Endometrium (tissue), 2 donors: Measurements from ENCODE around the gene PRTG.
"Not testable (repeated sequence)": the region's sequence is repeated elsewhere in the genome, so short reads cannot be mapped to it uniquely, and the experiment has no call there.

ENCODE experiments used
- FAIRE-seq: peaks from 2 replicates; lab custom pipeline; 2012; peaks lifted over from hg19 to GRCh38; lab: Jason Lieb, UNC
- donor health status: control.
- donor health status: control.

The PRTG gene

GRCh38 chr15:55632434-55632833 is 110.5 kb downstream of the PRTG start:
- no peak for FAIRE-seq

GRCh38 chr15:55630858-55631257 is 112.1 kb downstream of the PRTG start:
- FAIRE-seq, result no peak

- no peak for FAIRE-seq
These were observed 114.6 kb downstream of the PRTG start for GRCh38 chr15:55628369-55628730.

- FAIRE-seq, result no peak
These were observed 115.1 kb downstream of the PRTG start for GRCh38 chr15:55627730-55628368.

GRCh38 chr15:55619783-55620182 is 123.2 kb downstream of the PRTG start:
- no peak for FAIRE-seq

- FAIRE-seq, result no peak
These were observed 124.6 kb downstream of the PRTG start for GRCh38 chr15:55618387-55618786.

GRCh38 chr15:55615445-55615844 is 127.5 kb downstream of the PRTG start:
- no peak for FAIRE-seq

GRCh38 chr15:55613727-55614126 is 129.2 kb downstream of the PRTG start:
- no peak for FAIRE-seq

- FAIRE-seq, result no peak
These were observed 136.7 kb downstream of the PRTG start for GRCh38 chr15:55606214-55606613.

GRCh38 chr15:55601374-55601773 is 141.6 kb downstream of the PRTG start:
- FAIRE-seq, result no peak

GRCh38 chr15:55599439-55599838 is 143.5 kb downstream of the PRTG start:
- no peak for FAIRE-seq

- not testable (repeated sequence) for FAIRE-seq
These were observed 149.9 kb downstream of the PRTG start for GRCh38 chr15:55593019-55593418.

GRCh38 chr15:55590788-55591187 is 152.2 kb downstream of the PRTG start:
- no peak for FAIRE-seq

- FAIRE-seq, result no peak
These were observed 153.7 kb downstream of the PRTG start for GRCh38 chr15:55589287-55589686.

- FAIRE-seq, result no peak
These were observed 154.2 kb downstream of the PRTG start for GRCh38 chr15:55588815-55589115.

GRCh38 chr15:55588070-55588814 is 154.7 kb downstream of the PRTG start, which contains the start of gene PYGO1:
Gene PYGO1 (minus strand): TSS chr15:55588345. CDS start chr15:55587883, 462 bp downstream.
- no peak for FAIRE-seq

GRCh38 chr15:55587321-55588069 is 155.5 kb downstream of the PRTG start:
- no peak for FAIRE-seq

- FAIRE-seq, result no peak
These were observed 156.1 kb downstream of the PRTG start for GRCh38 chr15:55586808-55587207.

- no peak for FAIRE-seq
These were observed 166.0 kb downstream of the PRTG start for GRCh38 chr15:55576943-55577342.

- FAIRE-seq, result no peak
These were observed 168.9 kb downstream of the PRTG start for GRCh38 chr15:55574096-55574495.

- FAIRE-seq, result no peak
These were observed 169.7 kb downstream of the PRTG start for GRCh38 chr15:55573224-55573623.

- no peak for FAIRE-seq
These were observed 178.4 kb downstream of the PRTG start for GRCh38 chr15:55564347-55565145.
